H1 (cell line): ENCODE data around the gene PTCD3. TPM values are rescaled to one million over a fixed set of nuclear protein-coding genes. Genes with fewer than 3 reads are reported as not detected.

ENCODE experiments used
- CTCF ChIA-PET: fragments of 300-600 bp; sonication (Branson Sonifier 250); formaldehyde crosslinking; loops from one replicate; lab custom pipeline; 2021; ENCODE audit not compliant: partially characterized antibody; lab: Charles Lee
- POLR2A ChIA-PET: fragments of 300-600 bp; sonication (Branson Sonifier 250); formaldehyde crosslinking; loops from one replicate; lab custom pipeline; 2021; ENCODE audit warnings: inconsistent platforms; ENCODE audit not compliant: partially characterized antibody; lab: Charles Lee
- DNase-seq, 2 experiments: peaks; one replicate each; pipeline versions ENCODE4 v3.0.0 to v3.0.0-alpha.2; 2010 to 2022; ENCODE audit warnings: low spot score in 2 of 2, low read depth in 1 of 2, mixed read lengths in 1 of 2
- FAIRE-seq: peaks from 2 replicates; lab custom pipeline; 2011; peaks lifted over from hg19 to GRCh38; lab: Jason Lieb, UNC
- H2AFZ ChIP-seq: 2 replicates; pipeline ENCODE4 v1.8.1; 2012; ENCODE audit warnings: low read length, inconsistent platforms
- H2AK5ac ChIP-seq: 2 replicates; pipeline ENCODE4 v1.6.1; 2013; ENCODE audit warnings: low read depth, low read length
- H2BK120ac ChIP-seq: replicated peaks from 2 replicates; pipeline ENCODE3; 2013; ENCODE audit warnings: low read depth, low read length, inconsistent platforms
- H2BK12ac ChIP-seq: 2 replicates; pipeline ENCODE4 v1.6.1; 2013; ENCODE audit warnings: low read depth, low read length
- H2BK15ac ChIP-seq: 2 replicates; pipeline ENCODE4 v1.6.1; 2013; ENCODE audit warnings: low read length
- H2BK20ac ChIP-seq: 2 replicates; pipeline ENCODE4 v1.6.1; 2013; ENCODE audit warnings: low read length
- H2BK5ac ChIP-seq: 2 replicates; pipeline ENCODE4 v1.6.1; 2013; ENCODE audit warnings: low read depth, low read length
- H3K14ac ChIP-seq: 2 replicates; pipeline ENCODE4 v1.6.1; 2013; ENCODE audit warnings: inconsistent platforms; ENCODE audit not compliant: insufficient read length
- H3K18ac ChIP-seq: 2 replicates; pipeline ENCODE4 v1.6.1; 2013; ENCODE audit warnings: low read length; ENCODE audit errors: extremely low read depth
- H3K23ac ChIP-seq: 2 replicates; pipeline ENCODE4 v1.6.1; 2013; ENCODE audit warnings: inconsistent platforms; ENCODE audit not compliant: insufficient read length
- H3K23me2 ChIP-seq: 2 replicates; pipeline ENCODE4 v1.6.1; 2013; ENCODE audit warnings: low read depth, low read length
- H3K27ac ChIP-seq: 2 replicates; pipeline ENCODE4 v1.6.1; 2011; ENCODE audit warnings: low read depth, low read length, inconsistent platforms
- H3K27me3 ChIP-seq, 4 experiments: replicated peaks in 1 of 4; 1 replicate in 1 of 4; 2 replicates in 3 of 4; pipeline versions ENCODE4 v1.6.1 to v1.8.1; 2011 to 2013; ENCODE audit warnings: low read length in 3 of 4, mild to moderate bottlenecking in 3 of 4, inconsistent platforms in 2 of 4, mixed read lengths in 2 of 4, moderate library complexity in 1 of 4; ENCODE audit not compliant: control insufficient read depth in 3 of 4, insufficient read depth in 3 of 4; ENCODE audit errors: extremely low read depth in 1 of 4
- H3K36me3 ChIP-seq, 4 experiments: 2 replicates each; pipeline versions ENCODE4 v1.6.1 to v1.8.1; 2011 to 2013; ENCODE audit warnings: mild to moderate bottlenecking in 4 of 4, low read length in 3 of 4, moderate library complexity in 2 of 4, control low read depth in 1 of 4, inconsistent platforms in 1 of 4; ENCODE audit not compliant: insufficient read depth in 4 of 4, control insufficient read depth in 2 of 4
- H3K4ac ChIP-seq: replicated peaks from 2 replicates; pipeline ENCODE3; 2013; ENCODE audit warnings: low read length, low read depth, mixed read lengths, inconsistent platforms; ENCODE audit not compliant: insufficient read length
- H3K4me1 ChIP-seq, 4 experiments: replicated peaks in 1 of 4; 1 replicate in 1 of 4; 2 replicates in 3 of 4; pipeline versions ENCODE4 v1.6.1 to v1.8.1; 2011 to 2013; ENCODE audit warnings: low read length in 3 of 4, inconsistent platforms in 2 of 4, mixed read lengths in 1 of 4; ENCODE audit not compliant: insufficient read depth in 4 of 4, control insufficient read depth in 3 of 4
- H3K4me2 ChIP-seq, 2 experiments: 2 replicates each; pipeline versions ENCODE4 v1.6.1 to v1.8.1; 2011 to 2013; ENCODE audit warnings: low read depth in 2 of 2, low read length in 2 of 2, control low read depth in 1 of 2, inconsistent platforms in 1 of 2, mild to moderate bottlenecking in 1 of 2; ENCODE audit not compliant: insufficient read depth in 1 of 2
- H3K4me3 ChIP-seq, 4 experiments: fragments of 200-600, 300-600 bp in 1 of 4; sonication (generic), shearing (Covaris generic), sonication (Bioruptor Twin) in 1 of 4; 2 replicates each; pipeline versions ENCODE4 v1.5.1 to v1.8.1; 2011 to 2016; ENCODE audit warnings: low read length in 4 of 4, low read depth in 3 of 4, control low read depth in 2 of 4, inconsistent platforms in 2 of 4, mild to moderate bottlenecking in 2 of 4, mixed read lengths in 1 of 4, moderate library complexity in 1 of 4; ENCODE audit not compliant: insufficient read depth in 2 of 4; ENCODE audit errors: extremely low read depth in 1 of 4
- H3K56ac ChIP-seq: replicated peaks from 2 replicates; pipeline ENCODE3; 2013; ENCODE audit warnings: low read depth, mild to moderate bottlenecking, mixed read lengths, low read length, inconsistent platforms; ENCODE audit not compliant: insufficient read length
- H3K79me1 ChIP-seq: 2 replicates; pipeline ENCODE4 v1.6.1; 2013; ENCODE audit warnings: low read depth, low read length, control low read depth
- H3K79me2 ChIP-seq, 2 experiments: 2 replicates each; pipeline versions ENCODE4 v1.6.1 to v1.8.1; 2012 to 2013; ENCODE audit warnings: low read length in 2 of 2, mild to moderate bottlenecking in 2 of 2, inconsistent platforms in 1 of 2; ENCODE audit not compliant: insufficient read depth in 2 of 2, control insufficient read depth in 1 of 2
- H3K9ac ChIP-seq, 4 experiments: replicated peaks in 1 of 4; 1 replicate in 1 of 4; 2 replicates in 3 of 4; pipeline versions ENCODE4 v1.6.1 to v1.8.1; 2011 to 2013; ENCODE audit warnings: low read depth in 3 of 4, low read length in 3 of 4, control low read depth in 2 of 4, mild to moderate bottlenecking in 2 of 4, moderate library complexity in 2 of 4, inconsistent platforms in 1 of 4; ENCODE audit errors: extremely low read depth in 1 of 4
- H3K9me3 ChIP-seq, 2 experiments: 2 replicates each; pipeline versions ENCODE4 v1.6.1 to v1.8.1; 2012 to 2013; ENCODE audit warnings: mild to moderate bottlenecking in 2 of 2, moderate library complexity in 2 of 2, control low read depth in 1 of 2, inconsistent platforms in 1 of 2, low read depth in 1 of 2, low read length in 1 of 2, mixed read lengths in 1 of 2; ENCODE audit not compliant: insufficient read depth in 2 of 2
- H4K20me1 ChIP-seq, 2 experiments: replicated peaks in 1 of 2; 2 replicates each; pipeline versions ENCODE3 to v1.8.1; 2011 to 2013; ENCODE audit warnings: inconsistent platforms in 2 of 2, low read length in 2 of 2, mild to moderate bottlenecking in 1 of 2; ENCODE audit not compliant: insufficient read depth in 2 of 2, control insufficient read depth in 1 of 2
- H4K5ac ChIP-seq: 2 replicates; pipeline ENCODE4 v1.6.1; 2013; ENCODE audit warnings: low read length, low read depth, mixed read lengths, inconsistent platforms; ENCODE audit not compliant: insufficient read length
- H4K8ac ChIP-seq: 2 replicates; pipeline ENCODE4 v1.8.0; 2013; ENCODE audit warnings: mild to moderate bottlenecking, moderate library complexity, low read length, inconsistent platforms; ENCODE audit not compliant: insufficient read depth; ENCODE audit errors: extremely low read depth
- H4K91ac ChIP-seq: replicated peaks from 2 replicates; pipeline ENCODE3; 2013; ENCODE audit warnings: low read length, mixed read lengths, inconsistent platforms; ENCODE audit not compliant: insufficient read length
- CTCF ChIP-seq, 3 experiments: IDR thresholded peaks; 1 replicate in 2 of 3; 2 replicates in 1 of 3; pipeline versions ENCODE4 v1.5.1 to v1.6.1; 2011; ENCODE audit warnings: low read length in 3 of 3, mild to moderate bottlenecking in 3 of 3, inconsistent platforms in 2 of 3, low read depth in 1 of 3, moderate library complexity in 1 of 3; ENCODE audit not compliant: insufficient read depth in 1 of 3; ENCODE audit errors: control extremely low read depth in 1 of 3
- E2F6 ChIP-seq: IDR thresholded peaks from 2 replicates; pipeline ENCODE4 v1.6.1; 2012; ENCODE audit warnings: inconsistent platforms
- HDAC6 ChIP-seq: IDR thresholded peaks from one replicate; pipeline ENCODE4 v1.7.1; 2012; ENCODE audit warnings: low read depth, mild to moderate bottlenecking, inconsistent platforms, low read length, moderate library complexity
- POU5F1 ChIP-seq: IDR thresholded peaks from 2 replicates; pipeline ENCODE4 v1.6.1; 2011; ENCODE audit warnings: low read depth, mild to moderate bottlenecking, low read length, moderate library complexity
- SP1 ChIP-seq: IDR thresholded peaks from 2 replicates; pipeline ENCODE4 v1.6.1; 2011; ENCODE audit warnings: low read depth, low read length
- TCF12 ChIP-seq: IDR thresholded peaks from 2 replicates; pipeline ENCODE4 v1.6.1; 2011; ENCODE audit warnings: low read depth, mild to moderate bottlenecking, low read length
- ZNF274 ChIP-seq: IDR thresholded peaks from 2 replicates; pipeline ENCODE4 v1.7.0; 2012; ENCODE audit warnings: low read length, borderline replicate concordance; ENCODE audit errors: extremely low read depth
- WGBS, 2 experiments: shearing (Covaris generic) in 1 of 2; methylation state at CpG; one replicate each; pipeline versions ENCODE4 v1.1.6 to v1.1.7; 2013 to 2015; ENCODE audit warnings: low lambda C conversion rate in 2 of 2, mixed read lengths in 2 of 2, inconsistent platforms in 1 of 2, low coverage in 1 of 2, missing lambda C conversion rate in 1 of 2; ENCODE audit not compliant: insufficient replicate concordance in 2 of 2, insufficient coverage in 1 of 2, insufficient read length in 1 of 2; ENCODE audit errors: extremely low coverage in 1 of 2, missing lambda C conversion rate in 1 of 2; 5-methylcytosine and 5-hydroxymethylcytosine counted together
- polyA plus RNA-seq, 7 experiments: library from polyadenylated mRNA; depleted of rRNA in 3 of 7; stranded (reverse) in 5 of 7; unstranded in 2 of 7; fragments of >200 nt in 5 of 7; fragments of 200-250 nt in 2 of 7; gene quantifications; 1 replicate in 5 of 7; 2 replicates in 1 of 7; 4 replicates in 1 of 7; pipeline versions ENCODE4 v1.2.1 to v1.2.3, GENCODE V29; 2011 to 2013; ENCODE audit warnings: missing spikeins in 2 of 7, mixed read lengths in 2 of 7
- total RNA-seq: library from RNA; stranded (reverse); fragmentation: NEBNext Ultra II Directional; extraction: Animal tissue kit (Norgen Biotek cat#: 25700); gene quantifications from 2 replicates; pipeline ENCODE4 v1.2.1, GENCODE V29; 2021

The PTCD3 gene
- total and polyA plus RNA-seq, 2 of the 8 experiments (the other 6 are each of a cell fraction or from before 2014, with no cell fraction given) = 64.3 to 192 TPM

GRCh38 chr2:86068648-86069047 is 37.4 kb upstream of the PTCD3 start:
- Histone ChIP-seq H4K5ac (no peak overlapping the region), H2BK15ac (no peak overlapping the region), H3K4me3 (no peak overlapping the region)
- TF ChIP-seq E2F6 (no peak), ZNF274 (no peak), SP1 (no peak), POU5F1 (no peak), CTCF (IDR thresholded peaks at IDR 0.05; ENCODE audit: control extremely low read depth in 1 of 3, insufficient read depth in 1 of 3, low read depth in 1 of 3, low read length in 3 of 3) (no peak), TCF12 (no peak), HDAC6 (no peak)
- TF ChIP-seq, all 59 proteins: peak for 0
- Histone ChIP-seq H3K18ac (no peak overlapping the region), H2BK5ac (no peak overlapping the region), H3K27me3 (no peaks in the 10 kb centered on the region), H3K9me3 (no peaks in the 10 kb centered on the region), H3K23me2 (no peaks in the 10 kb centered on the region), H2BK20ac (no peak overlapping the region), H2BK120ac (no peak overlapping the region), H2AK5ac (no peak overlapping the region), H3K4me1 (no peaks in the 10 kb centered on the region), H4K91ac (no peak overlapping the region), H2BK12ac (no peak overlapping the region), H3K23ac (no peak overlapping the region), H3K56ac (no peak overlapping the region), H3K27ac (no peak overlapping the region), H4K8ac (no peak overlapping the region), H3K9ac (no peak overlapping the region), H4K20me1 (peaks cover 0 to 6% of the 10 kb centered on the region in 2 experiments), H3K4ac (no peak overlapping the region), H3K4me2 (no peak overlapping the region), H3K79me2 (no peaks in the 10 kb centered on the region), H3K79me1 (no peaks in the 10 kb centered on the region), H3K36me3 (peaks cover 26 to 79% (median 65%) of the 10 kb centered on the region in 4 experiments), H3K14ac (no peak overlapping the region), H2AFZ (no peak overlapping the region)
- ChIA-PET POLR2A (interaction anchor here (0.5 kb wide), 1 partner anchor 491 kb away, joined by 3 read pairs; the partner anchor contains the start of gene VAMP8), CTCF (interaction anchor here (1.1 to 4.4 kb wide), 3 partner anchors 11 to 424 kb away, joined by 3 to 27 read pairs (median 3); no protein-coding TSS in a partner anchor)
- FAIRE-seq (no peak), DNase-seq (no peak)
- WGBS, 2 experiments = 96% methylated on average over 5 of the region's 5 CpGs; no CpG with 5 or more reads in 1 of the 2 experiments
